Measurements from ENCODE around the gene XIRP2. TPM values are rescaled to one million over a fixed set of nuclear protein-coding genes. Genes with fewer than 3 reads are reported as not detected.

XIRP2 gene
- total and polyA plus RNA-seq, 2 of the 8 experiments (the other 6 are each of a cell fraction or from before 2014, with no cell fraction given) = 0.11 TPM; not detected in 1

DNA sequence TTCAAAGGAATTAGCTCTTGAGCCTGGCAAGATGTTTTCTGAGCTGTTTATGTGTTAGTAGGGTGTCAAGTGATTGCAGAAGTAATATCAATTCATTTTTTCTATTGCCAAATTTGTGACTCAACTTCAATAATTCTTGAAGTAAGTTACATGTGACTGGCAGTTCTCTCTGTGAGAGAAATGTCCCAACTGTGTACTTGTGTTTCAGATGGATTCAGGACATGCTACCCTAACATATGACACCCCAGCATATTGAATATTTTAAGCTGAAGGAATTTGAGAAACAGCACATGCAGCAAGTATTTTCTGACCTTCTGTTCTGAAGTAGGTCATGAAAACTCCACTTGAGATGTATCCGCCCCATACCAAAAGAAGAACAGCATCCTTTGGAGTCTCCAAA lies 263.6 kb downstream of the XIRP2 start (continued):
- TF ChIP-seq EGR1 (IDR thresholded peaks at IDR 0.05; ENCODE audit: borderline replicate concordance, low read depth, low read length) = no peak
- no peak for TF ChIP-seq GABPA (IDR thresholded peaks at IDR 0.05; ENCODE audit: borderline replicate concordance, insufficient read depth, low read length)
- TF ChIP-seq ASH2L (IDR thresholded peaks at IDR 0.05; ENCODE audit: low read length) = no peak
- TF ChIP-seq NANOG (IDR thresholded peaks at IDR 0.05; ENCODE audit: insufficient read depth, low read depth, low read length, poor library complexity, severe bottlenecking) = no peak
- no peak for TF ChIP-seq JUN (IDR thresholded peaks at IDR 0.05; ENCODE audit: low read depth, low read length)

Data from H1 (cell line).